GM19025 (cell line): ENCODE results near the gene CCN6.
A peak's percentile ranks its signal among the peaks of the same experiment; 100 is the strongest.
"Not testable (repeated sequence)": the region's sequence is repeated elsewhere in the genome, so short reads cannot be mapped to it uniquely, and the experiment has no call there.

Experiments
- ATAC-seq: cut with Tn5 transposase; IDR thresholded peaks from one replicate; pipeline ENCODE4 v1.9.1; 2021; ENCODE audit warnings: mild to moderate bottlenecking, low read depth, moderate library complexity; ENCODE audit not compliant: unreplicated experiment

The CCN6 gene

DNA sequence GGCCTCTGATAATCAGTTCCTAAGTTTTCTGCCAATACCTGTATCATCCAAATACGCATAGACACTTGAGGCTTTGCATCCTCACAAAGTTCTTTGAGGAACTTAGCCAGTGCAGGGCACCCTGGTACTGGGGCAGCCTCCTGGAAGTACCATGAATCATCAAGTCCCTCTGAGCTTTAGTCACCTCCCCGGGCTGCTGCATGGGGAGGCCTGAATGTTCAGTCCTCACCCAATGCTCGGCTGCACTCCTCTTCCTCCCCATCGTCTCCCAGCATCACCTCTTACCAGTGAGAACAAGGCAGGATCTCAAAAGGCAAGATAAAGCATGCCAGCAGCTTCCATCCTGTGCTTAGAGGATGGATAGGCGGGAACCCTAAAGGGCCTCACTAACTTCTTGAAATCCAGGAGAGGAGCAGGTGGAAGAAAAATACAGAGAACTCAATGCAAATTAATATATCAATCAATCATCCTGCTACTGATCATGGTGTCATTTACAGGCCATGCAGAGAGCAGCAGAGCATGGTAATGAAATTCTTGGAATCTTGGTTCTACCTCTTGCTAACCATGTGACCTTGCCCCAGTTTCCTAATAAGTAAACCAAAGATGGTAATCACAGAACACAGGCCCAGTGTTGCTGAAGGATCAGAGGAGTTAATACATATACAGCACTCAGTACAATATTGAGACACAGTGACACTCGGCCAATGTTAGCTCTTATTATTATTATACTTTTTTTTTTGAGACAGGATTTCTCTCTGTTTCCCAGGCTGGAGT is 4.7 kb upstream of the CCN6 start:
- ATAC-seq: no peak

DNA sequence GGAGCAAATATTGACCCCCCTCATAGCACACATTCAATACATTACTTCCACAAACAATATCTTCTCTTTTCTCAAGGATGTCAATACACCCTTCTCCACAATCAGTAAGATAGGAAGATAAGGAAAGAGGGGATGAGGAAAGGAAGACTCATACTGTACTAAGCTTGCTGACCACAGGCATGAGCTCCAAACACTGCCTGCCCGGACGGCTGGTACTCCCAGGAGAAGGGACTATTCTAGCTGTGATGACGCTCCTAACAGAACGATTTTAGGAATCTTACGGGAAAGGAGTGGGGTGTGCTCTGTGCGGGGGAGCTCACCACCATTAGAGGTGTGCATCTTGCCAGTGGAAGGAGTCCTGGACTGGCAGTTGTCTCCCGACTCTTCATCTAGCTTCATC is 3.9 kb upstream of the CCN6 start:
- no peak for ATAC-seq

DNA sequence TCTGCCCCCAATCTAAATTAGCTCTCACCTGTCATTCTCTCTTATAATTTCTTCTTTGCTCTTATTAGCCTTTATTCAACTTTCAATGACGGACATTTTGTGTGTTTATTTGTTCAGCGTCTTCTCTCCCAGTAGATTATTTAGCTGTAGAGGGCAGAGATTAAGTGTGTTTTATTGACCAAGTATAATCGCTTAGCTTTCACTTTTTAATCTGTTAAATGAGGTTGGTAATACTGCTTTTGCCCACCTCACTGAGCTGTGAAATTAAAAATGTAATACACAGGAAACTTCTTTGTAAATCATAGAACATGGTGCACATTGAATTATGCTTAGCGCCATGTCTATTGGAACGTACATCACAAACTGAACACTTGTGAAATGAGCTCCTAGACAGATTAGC is 3.5 kb upstream of the CCN6 start:
- no peak for ATAC-seq

DNA sequence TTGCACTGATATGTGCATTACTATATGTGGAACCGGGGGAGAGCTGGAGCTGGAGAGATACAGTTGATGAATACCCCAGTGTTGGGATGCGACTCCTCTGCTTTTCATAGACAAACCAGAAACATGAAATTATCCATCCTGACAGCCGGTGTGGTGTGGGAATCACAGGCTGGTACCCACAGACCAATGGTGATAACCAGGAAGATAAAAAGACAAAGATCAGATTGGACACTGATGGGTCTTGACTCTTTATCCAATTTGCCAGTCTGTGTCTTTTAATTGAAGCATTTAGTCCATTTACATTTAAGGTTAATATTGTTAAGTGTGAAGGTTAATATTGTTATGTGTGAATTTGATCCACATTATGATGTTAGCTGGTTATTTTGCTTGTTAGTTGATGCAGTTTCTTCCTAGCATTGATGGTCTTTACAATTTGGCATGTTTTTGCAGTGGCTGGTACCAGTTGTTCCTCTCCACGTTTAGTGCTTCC is 2.6 kb upstream of the CCN6 start:
- not testable (repeated sequence) for ATAC-seq

DNA sequence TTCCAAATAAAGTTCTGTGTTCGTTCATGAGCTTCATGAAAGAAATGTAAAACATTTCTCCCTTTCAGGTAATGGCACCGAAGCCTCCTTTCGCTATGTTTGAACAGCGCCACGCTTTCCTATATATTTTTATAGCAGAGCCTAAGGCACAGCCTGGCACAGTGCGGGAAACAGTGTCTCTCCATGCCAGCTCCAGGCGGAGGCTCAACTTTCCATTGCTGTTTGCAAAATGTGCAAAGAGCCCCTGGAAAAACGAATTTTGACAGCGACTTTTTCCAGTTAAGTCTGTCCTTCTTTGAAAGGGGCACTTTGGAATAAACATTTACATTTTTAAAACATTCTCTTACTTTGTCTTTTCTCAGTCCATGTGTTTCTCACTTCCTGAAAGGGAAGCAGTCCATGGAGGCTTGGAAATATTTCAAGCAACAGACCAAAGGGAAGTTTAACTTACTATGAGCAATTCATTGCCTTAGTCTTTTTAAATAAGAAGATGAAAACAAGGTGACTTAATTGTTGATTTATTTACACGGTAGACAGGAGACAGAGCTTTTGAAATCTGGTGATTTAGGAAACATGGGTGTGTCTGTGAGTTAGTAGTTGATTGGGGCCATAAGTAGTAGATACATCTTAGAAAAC is 769 bp downstream of the CCN6 start:
- ATAC-seq: no peak

DNA sequence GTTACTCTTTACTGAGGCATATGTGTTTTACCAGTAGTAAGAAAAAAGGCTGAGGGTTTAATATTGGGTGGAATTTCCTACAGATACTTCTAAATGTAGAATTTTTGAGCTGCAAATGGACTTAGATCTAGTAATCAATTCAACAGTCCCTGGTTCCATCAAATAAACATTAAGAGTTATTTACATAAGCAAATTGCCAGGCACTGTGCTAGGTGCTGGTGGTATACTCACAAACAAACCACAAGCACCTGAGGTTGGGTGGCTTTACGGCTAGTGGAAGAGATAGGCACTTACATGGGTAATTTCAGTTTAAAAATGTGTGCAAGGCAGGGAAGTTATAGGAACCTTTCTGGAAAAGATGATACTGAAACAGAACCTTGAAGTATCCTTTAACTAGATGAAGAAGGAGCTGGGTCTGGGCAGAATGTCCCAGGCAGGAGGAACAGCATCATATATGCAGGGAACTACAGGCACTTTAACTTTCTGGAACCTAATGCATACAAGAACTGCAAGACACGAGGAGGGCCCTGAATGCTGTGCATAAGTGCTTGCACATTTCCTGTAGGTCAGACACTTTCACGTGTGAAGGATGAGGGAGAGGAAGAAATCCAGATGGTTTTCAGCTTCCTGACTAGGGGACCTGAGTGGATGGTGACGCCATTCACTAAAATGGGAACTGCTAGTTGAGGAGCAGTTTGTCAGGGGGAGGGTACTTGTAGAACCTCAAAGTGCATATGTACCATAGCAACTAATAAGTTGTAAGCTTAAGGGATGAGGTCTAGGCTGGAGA is 4.5 kb downstream of the CCN6 start:
- ATAC-seq: no peak

DNA sequence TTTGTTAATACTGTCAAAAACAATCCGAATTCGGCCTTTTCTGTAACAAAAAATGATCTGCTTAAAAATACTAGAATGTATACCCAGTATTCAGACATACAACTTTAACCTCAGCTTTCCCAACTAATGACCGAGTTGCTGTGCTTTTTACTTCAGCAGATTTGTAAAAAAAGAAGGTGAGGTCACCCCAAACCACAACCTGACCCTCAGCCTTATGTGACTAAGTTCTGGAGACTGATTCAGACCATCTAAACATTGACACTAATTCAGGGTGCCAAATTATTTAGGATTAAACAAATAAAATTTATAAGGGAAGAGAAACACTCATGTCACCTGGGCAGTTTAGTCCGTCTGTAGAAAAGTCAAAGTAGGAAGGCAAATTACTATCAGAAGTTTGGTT is 7.7 kb downstream of the CCN6 start:
- no peak for ATAC-seq

DNA sequence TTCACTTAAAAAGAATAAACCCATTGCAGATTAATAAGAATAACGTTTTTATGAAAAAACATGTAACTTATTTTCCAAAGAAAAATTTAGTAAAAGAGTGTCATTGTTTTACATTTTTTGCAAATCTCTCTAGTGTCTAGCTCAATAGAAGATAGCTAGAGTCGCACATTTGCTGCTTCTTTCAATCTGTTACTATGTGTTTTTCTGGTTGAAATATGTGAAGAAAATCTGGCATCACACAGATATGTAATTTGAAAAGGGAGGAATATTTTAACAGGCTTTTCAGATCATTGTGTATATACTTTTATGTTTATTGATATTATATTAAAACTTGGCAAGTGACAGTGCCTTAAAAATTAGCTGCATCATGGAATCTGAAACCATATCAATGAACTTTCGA is 9.1 kb downstream of the CCN6 start:
- ATAC-seq: no peak

DNA sequence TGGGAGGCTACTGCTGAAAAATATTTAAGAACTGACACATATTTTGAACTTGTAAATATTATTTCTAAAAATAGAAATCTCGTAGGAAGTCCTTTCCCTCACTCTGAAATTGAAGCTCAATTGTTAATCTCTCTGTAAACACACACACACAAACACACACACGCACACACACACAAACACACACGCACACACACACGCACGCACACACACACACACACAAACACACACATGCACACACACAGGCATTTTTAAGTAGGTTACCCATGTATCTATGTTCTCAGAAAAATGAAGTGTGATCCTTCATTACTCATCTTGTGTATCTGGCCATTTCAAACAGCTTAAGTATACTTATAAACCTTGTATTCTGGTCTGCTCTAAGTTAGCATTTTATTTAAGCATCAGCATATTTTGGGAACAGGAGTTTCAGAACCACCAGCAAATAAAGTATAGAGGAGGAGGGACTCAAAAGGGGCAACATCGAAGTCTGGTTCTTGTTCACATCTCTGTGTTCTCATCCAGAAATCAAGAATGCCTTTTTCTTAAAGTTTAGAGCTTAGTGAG is 11.6 kb downstream of the CCN6 start:
- no peak for ATAC-seq

GRCh38 chr6:112066606-112067005 is 12.7 kb downstream of the CCN6 start:
- ATAC-seq: no peak

- no peak for ATAC-seq
Measured at GRCh38 chr6:112081569-112081968, 27.7 kb downstream of the CCN6 start.

DNA sequence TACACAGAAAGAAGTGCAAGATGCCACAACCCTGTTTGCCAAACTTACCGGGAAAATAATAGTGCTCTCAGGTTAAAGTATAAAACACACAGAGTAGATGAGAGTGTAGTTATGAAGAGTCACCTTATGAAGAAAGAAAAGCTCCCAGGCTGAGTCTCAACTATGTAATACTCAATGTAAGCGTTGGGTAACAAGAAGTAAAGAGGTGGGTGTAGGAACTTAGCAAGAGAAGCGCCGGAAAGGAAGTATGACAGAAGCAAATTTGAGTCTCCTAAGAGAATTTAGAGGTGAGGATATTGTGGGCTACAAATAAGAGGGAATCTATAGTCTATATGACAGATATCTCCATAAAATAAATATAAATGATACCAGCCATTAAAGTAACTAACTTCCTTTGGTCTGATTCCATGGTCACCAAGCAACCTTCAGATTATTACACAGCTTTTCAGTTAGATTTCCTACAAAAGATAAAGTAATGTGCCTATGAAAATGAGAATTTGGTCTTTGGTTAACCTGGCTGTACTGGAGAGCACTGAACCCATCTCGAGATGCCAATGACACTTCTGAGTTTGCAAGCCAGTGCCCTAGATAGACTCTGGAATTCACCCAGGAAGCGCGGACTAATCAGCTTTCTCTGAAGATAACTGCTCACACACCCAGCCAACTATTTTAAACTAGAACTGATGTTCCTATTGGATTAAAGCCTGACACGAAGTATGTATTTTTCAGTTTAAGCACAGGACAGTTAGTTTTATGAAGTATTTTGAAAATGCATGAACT is 31.6 kb downstream of the CCN6 start:
- no peak for ATAC-seq

- ATAC-seq: peak; percentile 18
Measured at GRCh38 chr6:112086744-112087135, 32.8 kb downstream of the CCN6 start.

DNA sequence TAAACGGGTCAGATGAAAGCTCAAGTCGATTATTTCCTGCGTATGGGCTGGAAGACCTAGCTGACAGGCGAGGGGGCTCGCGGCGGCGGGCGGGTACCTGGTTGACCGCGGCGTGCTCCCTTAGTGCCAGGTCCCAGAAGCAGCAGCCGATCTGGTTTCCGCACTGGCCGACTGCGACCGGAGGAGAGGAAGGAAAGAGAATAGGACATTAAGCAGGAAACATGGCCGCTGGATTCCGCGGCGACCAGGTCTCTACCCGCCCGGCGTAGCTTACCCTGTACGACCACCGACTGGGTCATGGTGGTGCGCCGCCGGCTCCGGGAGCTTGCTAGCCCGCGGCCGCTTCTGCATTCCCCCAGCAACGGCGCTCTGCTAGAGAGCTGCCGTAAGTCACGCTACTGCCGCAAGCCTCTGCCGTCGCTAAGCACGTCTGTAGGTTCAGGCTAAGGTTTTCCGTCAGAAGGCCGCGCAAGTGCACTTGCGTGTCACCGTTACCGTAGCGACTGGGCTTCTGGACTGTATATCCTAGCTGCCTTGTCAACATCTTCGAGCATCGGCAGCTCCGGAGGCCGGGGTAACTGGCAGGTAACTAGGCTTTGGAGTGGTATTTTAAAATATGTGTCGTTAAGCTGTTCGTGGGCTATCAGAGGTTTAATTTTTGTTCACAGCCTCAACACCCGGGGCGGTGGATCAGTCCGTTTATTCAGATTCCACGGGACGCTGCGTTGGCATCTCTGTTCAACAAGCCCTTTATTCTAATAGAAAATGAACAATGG is 33.4 kb downstream of the CCN6 start, which contains the start of the genes FAM229B and TUBE1:
FAM229B (plus strand) TSS at position 456 of the 776 bp plus-strand sequence. CDS start 11,693 bp downstream, outside the sequence.
TUBE1 (minus strand) TSS at position 347 of the 776 bp plus-strand sequence; CDS start at position 299, 48 bp downstream.
- ATAC-seq: peak; percentile 96

- ATAC-seq: no peak
Measured at GRCh38 chr6:112087916-112088315, 34.0 kb downstream of the CCN6 start.

DNA sequence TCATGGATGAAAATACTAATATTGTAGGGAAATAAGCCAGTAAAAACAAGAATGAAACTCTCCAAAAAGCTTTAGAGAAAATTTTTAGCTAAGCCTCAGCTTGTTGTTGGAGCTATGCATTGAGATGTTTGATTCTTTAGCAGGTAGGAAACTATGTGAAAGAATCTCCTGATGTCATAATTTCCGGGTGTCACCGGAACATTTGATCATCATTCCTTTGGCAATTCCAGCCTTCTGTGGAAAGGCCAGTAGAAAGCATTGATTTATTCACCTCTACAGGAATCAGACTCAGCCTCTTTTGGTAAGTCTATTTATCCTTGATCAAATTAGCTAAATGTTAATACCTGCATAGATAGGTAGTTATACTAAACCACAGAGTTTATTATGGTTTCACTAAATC is 43.0 kb downstream of the CCN6 start:
- no peak for ATAC-seq

DNA sequence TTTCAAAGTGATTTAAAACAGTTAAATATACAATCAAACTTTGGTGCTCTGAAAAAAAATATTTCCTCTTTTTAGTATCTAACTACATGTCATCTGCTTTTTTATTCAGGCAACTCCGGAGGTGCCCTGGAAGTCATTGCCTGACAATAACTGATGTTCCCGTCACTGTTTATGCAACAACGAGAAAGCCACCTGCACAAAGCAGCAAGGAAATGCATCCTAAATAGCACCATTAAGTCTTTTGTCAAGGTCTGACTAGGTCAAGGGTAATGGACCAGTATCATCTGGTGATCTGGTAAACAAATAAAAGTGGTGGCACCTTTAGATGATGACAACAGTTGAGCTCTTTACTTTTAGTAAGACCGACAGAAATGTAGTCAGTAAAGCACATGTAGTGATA is 46.7 kb downstream of the CCN6 start:
- ATAC-seq: no peak

DNA sequence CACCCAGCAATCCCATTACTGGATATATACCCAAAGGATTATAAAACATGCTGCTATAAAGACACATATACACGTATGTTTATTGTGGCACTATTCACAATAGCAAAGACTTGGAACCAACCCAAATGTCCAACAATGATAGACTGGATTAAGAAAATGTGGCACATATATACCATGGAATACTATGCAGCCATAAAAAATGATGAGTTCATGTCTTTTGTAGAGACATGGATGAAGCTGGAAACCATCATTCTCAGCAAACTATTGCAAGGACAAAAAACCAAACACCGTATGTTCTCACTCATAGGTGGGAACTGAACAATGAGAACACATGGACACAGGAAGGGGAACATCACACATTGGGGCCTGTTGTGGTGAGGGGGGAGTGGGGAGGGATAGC is 52.1 kb downstream of the CCN6 start:
- ATAC-seq: not testable (repeated sequence)

GRCh38 chr6:112106562-112106961 is 52.7 kb downstream of the CCN6 start:
- ATAC-seq: no peak
